GM18498 (cell line): ENCODE results near the gene LRBA.
"Not testable (repeated sequence)": the region's sequence is repeated elsewhere in the genome, so short reads cannot be mapped to it uniquely, and the experiment has no call there.

Experiments used
- ATAC-seq: cut with Tn5 transposase; IDR thresholded peaks from one replicate; pipeline ENCODE4 v1.9.1; 2021; ENCODE audit warnings: mild to moderate bottlenecking, moderate library complexity; ENCODE audit not compliant: unreplicated experiment

The LRBA gene

GRCh38 chr4:150949342-150949741 lies 65.7 kb downstream of the LRBA start:
- ATAC-seq = no peak

GRCh38 chr4:150948710-150949109 lies 66.4 kb downstream of the LRBA start:
- ATAC-seq = no peak

GRCh38 chr4:150948074-150948473 lies 67.0 kb downstream of the LRBA start:
- no peak for ATAC-seq

- ATAC-seq = no peak
These were observed 70.4 kb downstream of the LRBA start for GRCh38 chr4:150944660-150945059.

- no peak for ATAC-seq
These were observed 71.3 kb downstream of the LRBA start for GRCh38 chr4:150943818-150944217.

GRCh38 chr4:150943126-150943525 lies 72.0 kb downstream of the LRBA start:
- no peak for ATAC-seq

- ATAC-seq = no peak
These were observed 72.5 kb downstream of the LRBA start for GRCh38 chr4:150942539-150942938.

- ATAC-seq = no peak
These were observed 75.0 kb downstream of the LRBA start for GRCh38 chr4:150940123-150940522.

GRCh38 chr4:150939530-150939929 lies 75.6 kb downstream of the LRBA start:
- no peak for ATAC-seq

GRCh38 chr4:150938873-150939499 lies 76.1 kb downstream of the LRBA start:
- no peak for ATAC-seq

- ATAC-seq = no peak
These were observed 76.7 kb downstream of the LRBA start for GRCh38 chr4:150938417-150938816.

- ATAC-seq = no peak
These were observed 81.1 kb downstream of the LRBA start for GRCh38 chr4:150934022-150934421.

GRCh38 chr4:150931796-150932195 lies 83.3 kb downstream of the LRBA start:
- no peak for ATAC-seq

GRCh38 chr4:150931005-150931404 lies 84.1 kb downstream of the LRBA start:
- no peak for ATAC-seq

- no peak for ATAC-seq
These were observed 91.1 kb downstream of the LRBA start for GRCh38 chr4:150923945-150924344.

GRCh38 chr4:150921486-150921885 lies 93.6 kb downstream of the LRBA start:
- not testable (repeated sequence) for ATAC-seq

- not testable (repeated sequence) for ATAC-seq
These were observed 96.5 kb downstream of the LRBA start for GRCh38 chr4:150918562-150918961.

GRCh38 chr4:150911326-150911725 lies 103.8 kb downstream of the LRBA start:
- ATAC-seq = no peak

- no peak for ATAC-seq
These were observed 106.0 kb downstream of the LRBA start for GRCh38 chr4:150909116-150909515.

- ATAC-seq = no peak
These were observed 108.0 kb downstream of the LRBA start for GRCh38 chr4:150906987-150907633.

GRCh38 chr4:150904671-150905070 lies 110.4 kb downstream of the LRBA start:
- no peak for ATAC-seq

GRCh38 chr4:150903603-150904002 lies 111.5 kb downstream of the LRBA start:
- no peak for ATAC-seq

GRCh38 chr4:150896497-150896896 lies 118.6 kb downstream of the LRBA start:
- ATAC-seq = no peak
